Stimulated activated CD8-positive, alpha-beta memory T cell treated with anti-CD3 and anti-CD28 coated beads, Interleukin-2, amount 100 ng/mL, for 1 hour (primary cell): Measurements from ENCODE around the gene TOMM6.

Experiments used
- DNase-seq, 2 donors: peaks; one replicate each; pipeline ENCODE4 v3.0.0-alpha.2; 2020; ENCODE audit warnings: low read depth in 2 of 2

Gene TOMM6

DNA sequence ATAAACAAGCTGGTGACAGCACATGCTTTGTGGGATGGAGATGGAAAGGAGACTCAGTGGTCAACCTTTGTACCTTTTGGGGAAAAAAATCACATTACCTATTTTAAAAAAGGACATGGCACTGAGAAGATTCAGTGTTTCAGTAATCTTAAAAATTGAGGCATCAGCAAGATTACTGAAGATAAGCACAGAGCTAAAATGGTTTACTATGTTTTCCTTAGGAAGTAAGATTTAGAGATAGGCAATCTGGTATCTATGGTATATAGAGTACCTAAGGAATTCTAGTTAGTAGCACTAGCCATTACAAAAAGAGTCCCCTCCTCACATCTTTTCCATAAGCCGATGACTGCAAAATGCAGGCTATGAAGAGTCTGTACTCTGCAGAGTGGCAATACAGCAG lies 35.7 kb downstream of the TOMM6 start:
- DNase-seq: no peak

DNA sequence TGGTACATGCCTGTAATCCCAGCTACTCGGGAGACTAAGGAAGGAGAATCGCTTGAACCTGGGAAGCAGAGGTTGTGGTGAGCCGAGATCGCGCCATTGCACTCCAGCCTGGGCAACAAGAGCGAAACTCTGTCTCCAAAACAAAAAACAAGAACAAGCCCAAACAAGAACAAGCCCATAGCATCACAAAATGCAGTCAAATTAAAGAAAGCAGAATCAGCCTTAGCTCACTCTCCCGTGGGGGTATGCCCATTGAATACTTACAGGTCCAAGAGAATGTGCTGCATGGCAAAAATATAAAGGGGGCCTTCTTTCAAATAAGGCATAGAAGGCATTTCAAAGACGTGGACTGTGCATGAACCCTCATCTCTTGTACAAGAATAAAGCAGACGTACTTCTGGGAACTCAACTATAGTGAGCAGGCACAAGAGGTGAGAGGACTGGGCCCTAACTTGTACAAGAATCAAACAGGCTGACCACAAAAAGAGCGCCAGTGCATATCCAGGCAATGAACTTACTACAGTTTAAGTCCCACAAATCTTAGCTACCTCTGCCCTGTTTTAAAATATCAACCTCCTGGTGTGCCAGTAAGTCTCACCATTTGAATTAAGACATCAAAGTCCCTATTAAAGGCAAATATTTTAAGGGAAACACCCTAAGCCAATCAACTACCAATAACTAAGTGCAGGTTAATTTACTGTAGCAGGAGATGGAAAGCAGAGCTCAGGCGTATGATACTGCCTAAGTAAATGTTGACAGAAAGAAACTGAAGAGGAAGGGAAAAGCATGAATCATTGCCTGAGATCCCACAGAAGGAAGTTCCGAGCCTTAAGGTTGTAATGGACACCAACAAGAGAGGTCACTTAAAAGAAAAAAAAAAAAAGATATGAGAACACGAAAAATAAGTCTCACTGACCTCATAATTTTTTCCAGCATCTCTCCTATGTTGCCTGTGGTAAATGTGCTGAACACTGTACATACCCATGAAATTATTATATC lies 37.4 kb downstream of the TOMM6 start:
- DNase-seq: no peak

DNA sequence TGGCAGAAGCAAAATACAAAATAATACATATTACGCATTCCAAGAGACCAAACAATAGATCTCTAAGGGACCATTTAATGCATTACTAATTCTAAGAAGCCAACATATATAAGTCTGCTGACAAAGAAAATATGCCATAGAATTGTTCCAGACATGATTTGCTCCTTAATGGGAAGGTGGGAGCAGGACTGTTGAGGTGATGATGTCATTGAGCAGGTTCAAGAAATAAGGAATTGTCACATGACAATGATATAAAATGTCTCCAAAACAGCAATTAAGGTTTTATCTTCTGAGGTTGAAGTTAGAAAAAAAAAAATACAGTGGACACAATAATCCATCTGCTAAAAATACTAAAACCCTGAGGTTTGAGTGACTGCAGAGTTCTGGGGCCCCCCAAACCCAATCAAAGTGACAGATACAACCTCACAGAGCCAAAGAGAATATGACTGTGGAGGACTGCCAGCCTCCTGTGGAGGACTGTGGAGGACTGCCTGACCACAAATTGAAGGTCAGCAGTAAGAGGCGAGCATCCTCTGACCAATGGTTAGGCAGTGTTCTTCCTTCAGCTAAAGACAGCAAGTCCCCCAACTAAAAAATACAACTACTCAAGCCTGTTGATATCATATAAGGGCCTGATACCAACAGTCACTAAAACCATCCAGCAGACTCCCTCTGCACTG lies 39.0 kb downstream of the TOMM6 start:
- DNase-seq: no peak

DNA sequence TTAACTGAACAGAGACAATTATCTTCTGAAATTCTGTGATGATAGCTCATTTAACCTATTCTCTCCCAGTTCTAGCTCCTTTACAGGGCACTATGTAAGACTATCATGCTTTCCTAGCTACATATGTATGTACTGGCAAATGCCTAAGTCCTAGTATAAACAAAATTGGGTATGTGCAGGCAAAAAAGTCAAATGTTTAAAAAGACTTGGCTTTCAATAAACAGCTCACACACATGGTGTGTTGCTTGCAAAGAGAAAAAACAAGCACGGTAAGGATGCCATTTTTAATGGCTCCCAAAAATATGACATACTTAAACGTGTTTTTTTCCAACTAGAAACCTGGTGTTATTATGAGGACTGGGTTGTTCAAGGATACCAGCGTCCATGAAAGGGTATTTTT lies 44.8 kb downstream of the TOMM6 start:
- DNase-seq: no peak

DNA sequence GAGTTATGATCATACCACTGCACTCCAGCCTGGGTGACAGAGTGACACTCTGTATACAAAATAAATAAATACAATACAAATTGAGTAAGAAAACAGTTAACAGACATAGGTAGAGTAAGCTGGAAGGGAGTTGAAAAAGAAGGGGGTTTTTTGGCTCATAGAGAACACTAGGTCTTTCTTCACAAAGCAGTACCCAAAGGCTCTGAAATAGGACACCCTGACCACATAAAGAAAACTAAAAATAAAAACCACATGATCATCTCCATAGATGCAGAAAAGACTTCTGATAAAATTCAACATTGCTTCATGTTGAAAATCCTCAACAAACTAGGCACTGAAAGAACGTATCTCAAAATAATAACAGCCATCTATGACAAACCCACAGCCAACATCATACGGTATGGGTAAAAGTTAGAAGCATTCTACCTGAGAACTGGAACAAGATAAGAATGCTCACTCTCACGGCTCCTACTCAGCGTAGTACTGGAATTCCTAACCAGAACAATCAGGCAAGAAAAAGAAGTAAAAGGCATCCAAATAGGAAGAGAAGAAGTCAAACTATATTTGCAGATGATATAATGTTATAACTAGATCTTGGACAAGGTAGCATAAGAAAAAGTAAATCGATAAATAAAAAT lies 48.6 kb downstream of the TOMM6 start:
- no peak for DNase-seq

DNA sequence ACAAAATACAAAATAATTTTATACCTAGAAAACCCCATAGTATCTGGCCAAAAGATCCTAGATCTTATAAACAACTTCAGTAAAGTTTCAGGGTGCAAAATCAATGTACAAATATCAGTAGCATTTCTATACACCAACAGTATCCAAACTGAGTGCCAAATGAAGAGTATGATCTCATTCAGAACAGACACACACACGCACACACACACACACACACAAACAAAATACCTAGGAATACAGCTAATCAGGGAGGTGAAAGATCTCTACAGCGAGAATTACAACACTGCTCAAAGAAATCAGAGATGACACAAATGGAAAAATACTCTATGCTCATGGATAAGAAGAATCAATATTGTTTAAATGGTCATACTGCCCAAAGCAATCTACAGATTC lies 49.2 kb downstream of the TOMM6 start:
- DNase-seq: no peak
